ENCODE data around the gene PAX9. TPM values are rescaled to one million over a fixed set of nuclear protein-coding genes. Genes with fewer than 3 reads are reported as not detected.

PAX9 gene
- total RNA-seq, 1 donor: not detected

DNA sequence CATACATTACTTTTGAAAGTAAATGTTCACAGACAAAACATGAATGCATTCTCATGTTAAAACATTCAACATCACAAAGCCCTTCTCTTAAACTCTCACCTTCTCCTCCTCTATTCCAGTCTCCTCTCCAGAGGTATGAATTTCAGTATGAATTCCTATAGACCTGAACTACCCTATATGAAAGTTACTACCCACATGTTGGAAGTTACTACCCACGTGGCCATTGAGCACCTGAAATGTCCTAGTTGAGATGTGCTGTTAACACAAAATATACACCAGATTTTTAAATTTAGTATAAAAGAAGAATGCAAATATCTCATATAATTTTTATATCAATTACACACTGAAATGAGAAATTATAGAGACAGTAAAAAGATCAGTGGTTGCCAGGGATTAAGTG is 60.2 kb downstream of the PAX9 start:
- H3K9me3 ChIP-seq (ENCODE audit: low read depth, low read length): no peaks in the 10 kb centered on the region
- no peaks in the 10 kb centered on the region for H3K27me3 ChIP-seq (ENCODE audit: insufficient read depth, low read length)
- no peaks in the 10 kb centered on the region for H3K4me1 ChIP-seq (ENCODE audit: insufficient read depth, low read length)
- H3K4me3 ChIP-seq (ENCODE audit: low read length): no peak overlapping the region

DNA sequence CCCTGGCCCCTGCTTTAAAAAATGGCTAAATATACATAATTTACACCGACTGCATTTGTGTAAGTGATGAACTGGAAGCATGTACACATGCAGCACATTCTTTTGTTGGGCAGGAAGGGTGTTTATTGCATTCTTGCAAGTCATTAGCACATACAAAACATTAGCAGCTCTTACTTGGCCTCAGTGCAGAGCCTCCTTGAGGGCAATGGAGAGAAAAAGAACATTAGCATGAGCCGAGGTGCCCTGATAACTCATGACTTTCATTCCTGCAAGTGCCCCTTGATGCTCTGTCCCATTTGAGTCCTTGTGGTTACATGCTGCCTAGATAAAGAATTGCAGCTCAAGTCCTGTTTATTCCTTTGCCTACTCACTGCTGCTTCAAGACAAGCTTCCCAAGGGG is 61.9 kb downstream of the PAX9 start:
- no peaks in the 10 kb centered on the region for H3K4me1 ChIP-seq (ENCODE audit: insufficient read depth, low read length)
- no peaks in the 10 kb centered on the region for H3K9me3 ChIP-seq (ENCODE audit: low read depth, low read length)
- H3K4me3 ChIP-seq (ENCODE audit: low read length): no peak overlapping the region
- no peaks in the 10 kb centered on the region for H3K27me3 ChIP-seq (ENCODE audit: insufficient read depth, low read length)

DNA sequence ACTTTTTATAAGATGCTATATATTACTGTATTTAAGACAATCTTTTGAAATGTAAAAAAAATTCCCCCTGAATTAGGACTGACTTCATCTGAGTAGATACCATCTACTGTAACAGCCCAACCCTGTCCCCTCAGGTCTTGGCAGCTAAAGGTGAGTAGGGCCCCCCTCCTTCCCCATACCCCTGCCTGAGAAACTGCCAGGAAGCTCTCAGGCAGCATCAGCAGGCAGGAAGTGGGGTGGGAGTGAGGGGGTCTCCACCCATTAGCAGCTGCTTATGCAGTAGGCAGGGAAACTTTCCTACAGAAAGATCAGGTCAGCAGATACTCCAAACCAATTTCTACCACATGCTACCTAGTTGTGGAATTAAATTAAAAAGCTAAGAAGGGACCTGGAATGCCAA is 62.5 kb downstream of the PAX9 start:
- Histone ChIP-seq H3K9me3 (ENCODE audit: low read depth, low read length) (no peaks in the 10 kb centered on the region), H3K4me1 (ENCODE audit: insufficient read depth, low read length) (no peaks in the 10 kb centered on the region)

DNA sequence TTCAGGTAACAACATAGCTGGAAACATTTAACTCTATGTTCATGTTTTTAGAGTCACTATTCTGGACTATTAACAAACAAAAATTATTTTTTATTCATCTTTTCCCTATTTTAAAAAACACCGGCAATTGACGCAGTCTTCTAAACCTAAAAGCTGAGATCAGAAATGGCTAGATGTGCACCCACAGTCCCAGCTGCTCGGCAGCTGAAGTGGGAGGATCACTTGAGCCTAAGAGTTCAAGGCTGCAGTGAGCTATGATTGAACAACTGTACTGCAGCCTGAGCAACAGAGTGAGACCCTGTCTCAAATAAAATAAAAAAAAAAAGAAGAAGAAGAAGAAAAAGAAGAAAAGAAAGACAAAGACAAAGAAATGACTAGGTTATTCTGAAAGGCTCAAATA is 64.5 kb downstream of the PAX9 start:
- H3K4me3 ChIP-seq (ENCODE audit: low read length): no peak overlapping the region
- no peaks in the 10 kb centered on the region for H3K4me1 ChIP-seq (ENCODE audit: insufficient read depth, low read length)
- no peaks in the 10 kb centered on the region for H3K9me3 ChIP-seq (ENCODE audit: low read depth, low read length)
- H3K27me3 ChIP-seq (ENCODE audit: insufficient read depth, low read length): no peaks in the 10 kb centered on the region

More for the DNA sequence above, 62.5 kb downstream of the PAX9 start:
- H3K4me3 ChIP-seq (ENCODE audit: low read length): no peak overlapping the region
- H3K27me3 ChIP-seq (ENCODE audit: insufficient read depth, low read length): no peaks in the 10 kb centered on the region

Other genes starting within 250 kb of the PAX9 start
- not detected for gene NKX2-1, start 141.6 kb upstream of the PAX9 start, total RNA-seq
- gene NKX2-8, start 79.2 kb upstream of the PAX9 start, total RNA-seq: not detected